Ascending aorta (tissue), 2 donors: ENCODE data around the gene CCDC74B. TPM values are rescaled to one million over a fixed set of nuclear protein-coding genes. Genes with fewer than 3 reads are reported as not detected.
A peak's percentile ranks its signal among the peaks of the same experiment; 100 is the strongest.
"Not testable (repeated sequence)": the region's sequence is repeated elsewhere in the genome, so short reads cannot be mapped to it uniquely, and the experiment has no call there.

ENCODE experiments used
- DNase-seq, 2 donors: peaks; one replicate each; pipeline ENCODE4 v3.0.0-alpha.2; 2019; ENCODE audit warnings: low spot score in 2 of 2
- H3K27ac ChIP-seq, 2 donors: fragments of 200-600 bp; sonication (generic); one replicate each; pipeline ENCODE4 v1.5.1; 2016 to 2017; ENCODE audit warnings: mild to moderate bottlenecking in 1 of 2
- H3K27me3 ChIP-seq: fragments of 200-600 bp; sonication (generic); one replicate; pipeline ENCODE4 v1.5.1; 2017
- H3K36me3 ChIP-seq, 2 donors: fragments of 200-600 bp; sonication (generic); one replicate each; pipeline ENCODE4 v1.5.1; 2016
- H3K4me1 ChIP-seq, 2 donors: fragments of 200-600 bp; sonication (generic); one replicate each; pipeline ENCODE4 v1.5.1; 2016 to 2017; ENCODE audit warnings: mild to moderate bottlenecking in 1 of 2
- H3K4me3 ChIP-seq, 2 donors: fragments of 200-600 bp; sonication (generic); one replicate each; pipeline ENCODE4 v1.5.1; 2016 to 2017; ENCODE audit warnings: mild to moderate bottlenecking in 1 of 2
- H3K9me3 ChIP-seq, 2 donors: fragments of 200-600 bp; sonication (generic); one replicate each; pipeline ENCODE4 v1.5.1; 2016
- CTCF ChIP-seq, 3 experiments: fragments of 200-600 bp in 2 of 3; fragments of 450-650 bp in 1 of 3; sonication (generic) in 2 of 3; IDR thresholded peaks; one replicate each; pipeline ENCODE4 v1.5.1; 2016 to 2019; ENCODE audit warnings: antibody characterized with exemption in 3 of 3, mild to moderate bottlenecking in 1 of 3, moderate library complexity in 1 of 3
- intact Hi-C: fragments of 100-400 bp; cut with DNase I; formaldehyde crosslinking; loops from one replicate; pipeline ENCODE4 v1.15.1; 2023
- total RNA-seq: library from RNA; depleted of rRNA; stranded (reverse); fragments of >200 nt; gene quantifications from one replicate; pipeline ENCODE4 v1.1.0, GENCODE V29; 2016

The CCDC74B gene
- total RNA-seq, result 2.3 TPM

GRCh38 chr2:130145006-130145414 lies at the start of gene CCDC74B:
TSS of gene CCDC74B (minus strand) at chr2:130145112. CDS start at chr2:130144996, 116 bp downstream.
- peak in 1 of 2 donors; percentile 78 for DNase-seq
- peak within 1 kb of the TSS; percentile 39 to 61 for H3K4me3 ChIP-seq
- H3K27ac ChIP-seq, intact Hi-C loops, H3K4me1 ChIP-seq, H3K27me3 ChIP-seq, H3K9me3 ChIP-seq, H3K36me3 ChIP-seq: not testable (repeated sequence)

DNA sequence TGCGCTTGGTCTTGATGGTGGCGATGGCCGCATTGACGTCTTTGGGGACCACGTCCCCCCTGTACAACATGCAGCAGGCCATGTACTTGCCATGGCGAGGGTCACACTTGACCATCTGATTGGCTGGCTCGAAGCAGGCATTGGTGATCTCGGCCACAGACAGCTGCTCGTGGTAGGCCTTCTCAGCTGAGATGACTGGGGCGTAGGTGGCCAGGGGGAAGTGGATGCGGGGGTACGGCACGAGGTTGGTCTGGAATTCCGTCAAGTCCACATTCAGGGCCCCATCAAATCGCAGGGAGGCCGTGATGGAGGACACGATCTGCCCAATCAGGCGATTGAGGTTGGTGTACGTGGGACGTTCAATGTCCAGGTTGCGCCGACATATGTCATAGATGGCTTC lies 48.9 kb upstream of the CCDC74B start:
- intact Hi-C loops, DNase-seq, H3K9me3 ChIP-seq, H3K27ac ChIP-seq, H3K4me3 ChIP-seq, H3K36me3 ChIP-seq, H3K27me3 ChIP-seq, H3K4me1 ChIP-seq: not testable (repeated sequence)

- intact Hi-C loops, DNase-seq: not testable (repeated sequence)
These were observed 47.5 kb upstream of the CCDC74B start for GRCh38 chr2:130192451-130192850.

GRCh38 chr2:130191319-130191718 lies 46.4 kb upstream of the CCDC74B start:
- H3K4me3 ChIP-seq, intact Hi-C loops, H3K36me3 ChIP-seq, H3K4me1 ChIP-seq, H3K9me3 ChIP-seq, H3K27me3 ChIP-seq, DNase-seq, H3K27ac ChIP-seq: not testable (repeated sequence)

More at GRCh38 chr2:130192451-130192850, 47.5 kb upstream of the CCDC74B start:
- H3K4me1 ChIP-seq, H3K4me3 ChIP-seq, H3K27me3 ChIP-seq, H3K27ac ChIP-seq, H3K36me3 ChIP-seq, H3K9me3 ChIP-seq: not testable (repeated sequence)

- Histone ChIP-seq H3K9me3 (no peaks in the 10 kb centered on the region), H3K27ac (no peak overlapping the region), H3K36me3 (peaks cover 6 to 8% of the 10 kb centered on the region in 2 donors), H3K4me1 (no peaks in the 10 kb centered on the region), H3K4me3 (no peak overlapping the region), H3K27me3 (no peaks in the 10 kb centered on the region)
- no peak for TF ChIP-seq CTCF (IDR thresholded peaks at IDR 0.05)
- intact Hi-C loops, result no loop called here
- DNase-seq, result no peak
These were observed 45.3 kb upstream of the CCDC74B start for GRCh38 chr2:130190237-130190636.

DNA sequence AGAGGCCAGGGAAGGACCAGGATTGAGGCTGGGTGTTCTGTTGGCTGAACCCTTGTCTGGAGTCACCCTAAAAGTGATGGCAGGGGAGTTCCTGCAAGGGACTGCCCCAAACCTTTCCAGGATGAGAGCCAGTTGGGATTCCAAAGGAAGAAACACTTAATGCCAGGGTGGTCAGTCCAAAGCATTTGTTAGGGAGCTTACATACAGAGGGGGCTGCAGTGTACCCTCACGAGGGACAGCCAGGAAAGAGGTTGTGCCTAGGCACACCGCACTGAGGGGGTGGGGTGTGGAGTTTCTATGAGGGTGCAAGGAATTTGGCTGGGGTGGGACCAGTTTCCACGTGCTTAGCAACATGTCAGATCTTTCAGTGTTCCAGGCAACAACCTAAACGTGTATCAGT lies 44.0 kb upstream of the CCDC74B start:
- H3K27me3 ChIP-seq, H3K4me3 ChIP-seq, H3K27ac ChIP-seq, intact Hi-C loops, H3K9me3 ChIP-seq, DNase-seq, H3K4me1 ChIP-seq, H3K36me3 ChIP-seq: not testable (repeated sequence)

- H3K9me3 ChIP-seq, H3K27me3 ChIP-seq, H3K36me3 ChIP-seq, DNase-seq, H3K27ac ChIP-seq, intact Hi-C loops, H3K4me3 ChIP-seq, H3K4me1 ChIP-seq: not testable (repeated sequence)
These were observed 43.2 kb upstream of the CCDC74B start for GRCh38 chr2:130187859-130188792.

DNA sequence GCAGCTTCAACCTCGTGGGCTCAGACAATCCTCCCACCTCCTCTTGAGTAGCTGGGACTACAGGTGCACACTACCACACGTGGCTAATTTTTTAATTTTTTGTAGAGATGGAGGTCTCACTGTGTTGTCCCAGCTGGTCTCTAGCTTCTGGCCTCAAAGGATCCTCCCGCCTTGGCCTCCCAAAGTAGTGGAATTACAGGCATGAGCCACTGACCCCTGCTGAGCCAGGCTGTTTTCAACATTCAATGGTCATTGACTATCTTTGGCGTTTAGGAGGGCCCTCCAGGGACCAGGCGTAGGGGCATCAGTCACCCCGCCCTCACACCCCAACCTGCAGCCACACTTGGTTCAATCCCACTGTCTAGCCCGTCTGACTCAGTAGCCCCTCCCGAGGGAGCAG lies 42.4 kb upstream of the CCDC74B start:
- intact Hi-C loops, result no loop called here
- no peaks in the 10 kb centered on the region for H3K27me3 ChIP-seq
- peaks cover 4 to 9% of the 10 kb centered on the region in 2 donors for H3K4me1 ChIP-seq
- no peak for DNase-seq
- H3K9me3 ChIP-seq, result no peaks in the 10 kb centered on the region
- H3K27ac ChIP-seq, result no peak overlapping the region
- TF ChIP-seq CTCF (IDR thresholded peaks at IDR 0.05), result no peak
- H3K36me3 ChIP-seq, result peaks cover 6 to 8% of the 10 kb centered on the region in 2 donors
- no peak overlapping the region for H3K4me3 ChIP-seq
